Subcutaneous adipose tissue (tissue), 4 donors: ENCODE measurements around the gene TMEM255B. TPM values are rescaled to one million over a fixed set of nuclear protein-coding genes. Genes with fewer than 3 reads are reported as not detected.

Experiments used
- total RNA-seq, 4 donors: library from RNA; depleted of rRNA; stranded (reverse); fragments of >200 nt; gene quantifications; one replicate each; pipeline ENCODE4 v1.1.0, GENCODE V29; 2016
- TF ChIP-seq, protein P1 (sequence below): fragments of 450-650 bp; IDR thresholded peaks from one replicate; pipeline ENCODE4 v1.5.1; 2016; ENCODE audit warnings: low read depth, mild to moderate bottlenecking, control low read depth, antibody characterized with exemption, moderate library complexity

The TMEM255B gene
- total RNA-seq, 4 donors from 2014 or later: 1.5 to 19.2 (median 5.2) TPM

DNA sequence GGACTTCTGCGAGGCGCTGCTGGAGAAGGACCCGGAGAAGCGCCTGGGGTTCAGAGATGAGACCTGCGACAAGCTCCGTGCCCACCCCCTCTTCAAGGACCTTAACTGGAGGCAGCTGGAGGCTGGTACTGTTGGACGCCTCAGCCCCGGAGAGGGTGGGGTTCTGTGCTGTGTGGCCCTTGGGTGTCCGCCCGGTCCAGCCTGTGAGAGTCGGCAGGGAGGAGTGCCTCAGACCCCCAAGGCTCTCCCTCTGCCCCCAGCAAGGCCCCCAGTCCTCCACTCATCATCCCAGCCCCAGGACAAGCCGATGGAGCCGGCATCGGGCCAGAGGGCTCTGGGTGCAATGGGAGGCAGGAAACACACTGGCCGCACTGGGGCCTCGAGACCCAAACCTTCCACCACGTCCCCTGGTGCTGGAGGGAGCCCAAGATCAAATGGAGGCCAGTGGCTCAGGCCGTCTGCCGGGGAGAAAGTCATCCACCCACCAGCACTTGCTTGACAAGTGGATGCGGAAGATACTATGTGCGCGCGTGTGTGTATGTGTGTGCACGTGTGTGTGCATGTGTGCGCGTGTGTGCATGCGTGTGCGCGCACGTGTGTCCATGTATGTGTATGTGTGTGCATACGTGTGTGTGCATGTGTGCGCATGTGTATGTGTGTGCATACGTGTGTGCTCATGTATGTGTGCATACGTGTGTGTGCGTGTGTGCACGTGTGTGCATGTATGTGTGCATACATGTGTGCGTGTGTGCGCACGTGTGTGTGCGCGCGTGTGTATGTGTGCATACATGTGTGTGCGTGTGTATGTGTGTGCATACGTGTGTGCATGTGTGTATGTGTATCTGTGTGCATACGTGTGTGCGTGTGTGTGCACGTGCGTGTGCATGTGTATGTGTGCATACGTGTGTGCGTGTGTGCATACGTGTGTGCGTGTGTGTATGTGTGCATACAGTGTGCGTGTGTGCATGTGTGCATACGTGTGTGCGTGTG is 25.8 kb upstream of the TMEM255B start:
- TF ChIP-seq, protein P1, sequence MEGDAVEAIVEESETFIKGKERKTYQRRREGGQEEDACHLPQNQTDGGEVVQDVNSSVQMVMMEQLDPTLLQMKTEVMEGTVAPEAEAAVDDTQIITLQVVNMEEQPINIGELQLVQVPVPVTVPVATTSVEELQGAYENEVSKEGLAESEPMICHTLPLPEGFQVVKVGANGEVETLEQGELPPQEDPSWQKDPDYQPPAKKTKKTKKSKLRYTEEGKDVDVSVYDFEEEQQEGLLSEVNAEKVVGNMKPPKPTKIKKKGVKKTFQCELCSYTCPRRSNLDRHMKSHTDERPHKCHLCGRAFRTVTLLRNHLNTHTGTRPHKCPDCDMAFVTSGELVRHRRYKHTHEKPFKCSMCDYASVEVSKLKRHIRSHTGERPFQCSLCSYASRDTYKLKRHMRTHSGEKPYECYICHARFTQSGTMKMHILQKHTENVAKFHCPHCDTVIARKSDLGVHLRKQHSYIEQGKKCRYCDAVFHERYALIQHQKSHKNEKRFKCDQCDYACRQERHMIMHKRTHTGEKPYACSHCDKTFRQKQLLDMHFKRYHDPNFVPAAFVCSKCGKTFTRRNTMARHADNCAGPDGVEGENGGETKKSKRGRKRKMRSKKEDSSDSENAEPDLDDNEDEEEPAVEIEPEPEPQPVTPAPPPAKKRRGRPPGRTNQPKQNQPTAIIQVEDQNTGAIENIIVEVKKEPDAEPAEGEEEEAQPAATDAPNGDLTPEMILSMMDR: no peak

DNA sequence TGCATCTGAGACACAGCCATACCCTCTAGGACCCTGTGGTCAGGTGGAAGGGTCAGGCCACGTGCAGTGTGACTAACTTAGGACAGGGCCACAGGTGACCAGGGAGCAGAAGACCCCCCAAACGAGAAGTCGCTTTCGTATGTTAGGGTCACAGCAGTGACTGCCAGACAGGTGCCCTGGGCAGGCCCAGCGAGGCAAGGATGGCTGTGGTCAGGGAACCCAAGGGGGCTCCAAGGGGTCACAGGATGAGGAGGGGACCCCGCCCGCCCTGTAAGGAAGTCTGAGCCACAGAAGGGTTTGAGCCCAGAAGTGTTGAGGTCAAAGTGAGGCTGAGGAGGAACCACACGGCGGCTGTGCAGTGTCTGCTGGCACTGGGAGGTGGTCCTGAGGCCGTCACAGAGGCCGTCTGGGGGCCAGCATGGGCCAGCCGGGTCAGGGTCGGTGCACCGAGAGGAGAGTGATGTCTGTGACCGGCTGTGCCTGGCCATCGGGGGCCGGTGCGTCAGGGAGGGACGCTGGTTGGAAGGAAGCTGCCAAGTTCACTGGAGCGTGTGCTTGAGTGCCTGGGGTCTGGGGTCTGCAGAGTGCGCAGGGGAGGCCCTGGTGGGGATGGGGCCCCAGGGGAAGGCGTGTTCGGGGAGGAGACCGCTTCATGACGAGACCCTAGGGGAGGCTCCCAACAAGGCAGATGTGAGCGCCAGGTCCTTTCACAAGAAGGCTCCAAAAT is 24.8 kb upstream of the TMEM255B start:
- TF ChIP-seq, protein P1: no peak

DNA sequence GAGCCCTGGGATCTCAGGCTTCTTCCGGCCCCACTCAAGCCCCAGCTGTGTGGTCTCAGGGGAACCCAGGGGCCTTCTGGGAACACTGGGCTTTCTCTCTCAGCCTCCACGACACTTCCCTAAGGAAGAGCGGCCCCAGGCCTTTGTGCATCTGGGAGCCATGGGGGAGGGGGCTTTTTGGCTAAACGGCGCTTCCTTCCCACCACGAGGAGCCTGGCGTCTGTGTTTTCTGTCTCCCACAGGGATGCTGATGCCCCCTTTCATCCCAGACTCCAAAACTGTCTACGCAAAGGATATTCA is 24.2 kb upstream of the TMEM255B start:
- TF ChIP-seq, protein P1: no peak

DNA sequence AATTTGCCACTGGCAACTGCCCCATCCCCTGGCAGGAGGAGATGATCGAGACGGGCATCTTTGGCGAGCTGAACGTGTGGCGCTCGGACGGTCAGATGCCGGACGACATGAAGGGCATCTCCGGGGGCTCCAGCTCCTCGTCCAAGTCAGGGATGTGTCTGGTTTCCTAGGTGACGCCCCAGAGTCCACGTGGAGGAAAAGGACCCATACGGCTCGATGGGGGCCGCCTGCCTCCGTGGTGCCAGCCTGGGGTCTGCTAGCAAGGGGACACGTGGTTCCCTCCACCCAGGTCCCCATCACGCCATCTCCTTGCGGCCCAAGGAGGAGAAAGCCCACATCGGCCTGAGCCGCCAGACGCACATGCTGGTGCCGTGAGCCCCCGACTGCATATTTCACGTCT is 23.8 kb upstream of the TMEM255B start:
- TF ChIP-seq, protein P1: no peak

DNA sequence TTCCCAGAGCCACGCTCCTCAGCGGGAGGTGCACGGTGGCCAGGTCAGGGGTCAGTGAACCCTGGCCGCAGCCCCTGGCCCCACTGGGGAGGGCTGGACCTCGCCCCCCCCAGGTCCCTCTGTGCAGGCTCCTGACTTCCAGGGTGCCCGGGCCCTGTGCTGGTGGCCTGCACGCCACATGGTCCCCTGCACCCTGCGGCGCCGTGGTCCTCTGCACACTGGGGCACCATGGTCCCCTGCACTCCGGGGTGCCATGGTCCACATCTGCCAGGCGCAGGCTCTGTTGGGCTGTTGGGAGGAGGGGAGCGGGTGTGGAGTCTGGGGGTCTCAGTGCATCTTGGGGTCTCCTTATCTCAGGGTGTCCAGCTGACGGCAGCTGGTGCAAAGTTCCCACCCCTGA is 23.3 kb upstream of the TMEM255B start:
- TF ChIP-seq, protein P1: no peak

DNA sequence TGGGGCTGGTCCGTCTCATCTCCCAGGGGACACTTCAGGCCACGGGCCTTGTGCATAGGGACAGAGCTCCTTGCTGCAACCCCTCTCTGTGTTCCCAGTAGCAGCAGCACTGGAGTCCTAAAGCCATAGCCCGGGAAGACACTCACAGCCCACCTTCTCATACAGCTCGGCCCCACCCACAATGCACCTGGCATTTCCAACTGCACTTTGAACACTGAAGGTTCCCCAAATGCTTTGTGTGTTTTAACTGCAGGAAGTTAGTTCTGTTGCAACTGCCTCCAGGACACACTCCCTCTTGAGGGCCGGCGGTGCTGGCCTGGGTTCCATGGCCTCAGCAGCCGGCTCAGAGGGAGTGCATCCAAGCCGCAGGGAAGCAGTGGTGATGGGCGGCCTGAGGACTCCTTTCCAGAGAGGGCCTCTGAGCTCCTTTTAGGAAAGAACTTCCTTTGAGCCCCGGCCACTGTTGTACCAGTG is 22.7 kb upstream of the TMEM255B start:
- TF ChIP-seq, protein P1: no peak

DNA sequence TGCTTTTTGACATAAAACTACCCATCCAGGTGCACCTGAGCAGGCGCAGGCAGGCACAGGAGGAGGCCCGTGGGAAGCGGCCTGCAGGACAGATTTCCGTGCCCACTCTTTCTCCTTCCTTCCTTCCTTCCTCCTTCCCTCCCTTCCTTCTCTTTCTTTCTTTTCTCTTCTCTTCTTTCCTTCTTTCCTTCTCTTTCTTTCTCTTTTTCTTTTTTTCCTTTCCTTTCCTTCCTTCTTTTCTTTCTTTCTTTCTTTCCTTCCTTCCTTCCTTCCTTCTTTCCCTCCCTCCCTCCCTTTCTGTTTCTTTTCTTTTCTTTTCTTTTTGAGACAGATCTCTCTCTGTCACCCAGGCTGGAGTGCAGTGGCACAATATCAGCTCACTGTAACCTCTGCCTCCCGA is 21.2 kb upstream of the TMEM255B start:
- TF ChIP-seq, protein P1: no peak
